Measurements from ENCODE around the gene MTMR2. TPM values are rescaled to one million over a fixed set of nuclear protein-coding genes. Genes with fewer than 3 reads are reported as not detected.

The MTMR2 gene
- total and polyA plus RNA-seq, 2 experiments from 2014 or later: 26.6 to 52.6 TPM

DNA sequence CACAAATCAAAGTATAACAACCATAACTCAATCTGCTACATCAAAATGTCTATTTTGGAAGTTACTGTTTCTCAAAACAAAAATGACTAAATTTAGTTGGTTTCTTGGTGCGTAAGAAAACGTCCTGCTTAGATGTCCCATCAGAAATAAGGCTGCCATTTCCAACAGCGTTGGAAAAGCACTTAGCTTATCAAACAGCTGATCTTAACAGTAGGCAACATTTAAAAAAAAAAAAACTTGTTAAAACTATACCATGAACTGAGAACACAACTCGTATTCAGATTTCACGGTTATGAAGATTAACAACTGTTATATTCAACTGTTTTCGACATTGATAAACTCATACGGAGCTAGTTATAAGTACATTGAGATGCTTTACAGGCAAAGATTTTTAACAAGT is 131.2 kb downstream of the MTMR2 start:
- Histone ChIP-seq H3K27ac (ENCODE audit: low read depth) (no peak overlapping the region), H3K9me2 (ENCODE audit: insufficient read depth) (no peaks in the 10 kb centered on the region), H3K79me2 (replicated peaks; ENCODE audit: insufficient read depth) (peaks cover 82% of the 10 kb centered on the region), H2AFZ (no peak overlapping the region), H3F3A (replicated peaks; ENCODE audit: low read depth) (0 out of 2 replicates have a peak, but pooled peaks cover 5% of the 10 kb centered on the region), H3K4me1 (ENCODE audit: insufficient read depth) (peaks cover 17% of the 10 kb centered on the region), H3K36me3 (ENCODE audit: insufficient read depth) (no peaks in the 10 kb centered on the region), H3K4me2 (no peak overlapping the region; the same call in 1 of the 2 replicates), H4K20me1 (replicated peaks; ENCODE audit: insufficient read depth) (peaks cover 29% of the 10 kb centered on the region; the same call in 1 of the 2 replicates), H3K27me3 (ENCODE audit: insufficient read depth) (no peaks in the 10 kb centered on the region), H3K4me3 (no peak overlapping the region)
- 0 out of 3 replicates have a peak, but pooled peaks cover 4% of the 10 kb centered on the region for H3K9me3 Mint-ChIP-seq
- H3K36me3 Mint-ChIP-seq (ENCODE audit: low read depth): peaks cover 8% of the 10 kb centered on the region; the same call in 2 of the 3 replicates
- peaks cover 8% of the 10 kb centered on the region for H3K27me3 Mint-ChIP-seq (ENCODE audit: insufficient read depth, low read depth, poor library complexity)
- no peak overlapping the region; the same call in 1 of the 2 replicates for H3K27ac Mint-ChIP-seq
- DNase-seq (ENCODE audit: low spot score) (no peak), ATAC-seq (no peak)
- no peak for TF ChIP-seq ZNF331 (CRISPR knock-in tag; IDR thresholded peaks at IDR 0.05; ENCODE audit: low read depth)
- TF ChIP-seq STAT1 (IDR thresholded peaks at IDR 0.05; ENCODE audit: unreplicated experiment): no peak
- TF ChIP-seq, protein P1, sequence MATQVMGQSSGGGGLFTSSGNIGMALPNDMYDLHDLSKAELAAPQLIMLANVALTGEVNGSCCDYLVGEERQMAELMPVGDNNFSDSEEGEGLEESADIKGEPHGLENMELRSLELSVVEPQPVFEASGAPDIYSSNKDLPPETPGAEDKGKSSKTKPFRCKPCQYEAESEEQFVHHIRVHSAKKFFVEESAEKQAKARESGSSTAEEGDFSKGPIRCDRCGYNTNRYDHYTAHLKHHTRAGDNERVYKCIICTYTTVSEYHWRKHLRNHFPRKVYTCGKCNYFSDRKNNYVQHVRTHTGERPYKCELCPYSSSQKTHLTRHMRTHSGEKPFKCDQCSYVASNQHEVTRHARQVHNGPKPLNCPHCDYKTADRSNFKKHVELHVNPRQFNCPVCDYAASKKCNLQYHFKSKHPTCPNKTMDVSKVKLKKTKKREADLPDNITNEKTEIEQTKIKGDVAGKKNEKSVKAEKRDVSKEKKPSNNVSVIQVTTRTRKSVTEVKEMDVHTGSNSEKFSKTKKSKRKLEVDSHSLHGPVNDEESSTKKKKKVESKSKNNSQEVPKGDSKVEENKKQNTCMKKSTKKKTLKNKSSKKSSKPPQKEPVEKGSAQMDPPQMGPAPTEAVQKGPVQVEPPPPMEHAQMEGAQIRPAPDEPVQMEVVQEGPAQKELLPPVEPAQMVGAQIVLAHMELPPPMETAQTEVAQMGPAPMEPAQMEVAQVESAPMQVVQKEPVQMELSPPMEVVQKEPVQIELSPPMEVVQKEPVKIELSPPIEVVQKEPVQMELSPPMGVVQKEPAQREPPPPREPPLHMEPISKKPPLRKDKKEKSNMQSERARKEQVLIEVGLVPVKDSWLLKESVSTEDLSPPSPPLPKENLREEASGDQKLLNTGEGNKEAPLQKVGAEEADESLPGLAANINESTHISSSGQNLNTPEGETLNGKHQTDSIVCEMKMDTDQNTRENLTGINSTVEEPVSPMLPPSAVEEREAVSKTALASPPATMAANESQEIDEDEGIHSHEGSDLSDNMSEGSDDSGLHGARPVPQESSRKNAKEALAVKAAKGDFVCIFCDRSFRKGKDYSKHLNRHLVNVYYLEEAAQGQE (IDR thresholded peaks at IDR 0.05; ENCODE audit: unreplicated experiment): no peak
- TF ChIP-seq, protein P2, sequence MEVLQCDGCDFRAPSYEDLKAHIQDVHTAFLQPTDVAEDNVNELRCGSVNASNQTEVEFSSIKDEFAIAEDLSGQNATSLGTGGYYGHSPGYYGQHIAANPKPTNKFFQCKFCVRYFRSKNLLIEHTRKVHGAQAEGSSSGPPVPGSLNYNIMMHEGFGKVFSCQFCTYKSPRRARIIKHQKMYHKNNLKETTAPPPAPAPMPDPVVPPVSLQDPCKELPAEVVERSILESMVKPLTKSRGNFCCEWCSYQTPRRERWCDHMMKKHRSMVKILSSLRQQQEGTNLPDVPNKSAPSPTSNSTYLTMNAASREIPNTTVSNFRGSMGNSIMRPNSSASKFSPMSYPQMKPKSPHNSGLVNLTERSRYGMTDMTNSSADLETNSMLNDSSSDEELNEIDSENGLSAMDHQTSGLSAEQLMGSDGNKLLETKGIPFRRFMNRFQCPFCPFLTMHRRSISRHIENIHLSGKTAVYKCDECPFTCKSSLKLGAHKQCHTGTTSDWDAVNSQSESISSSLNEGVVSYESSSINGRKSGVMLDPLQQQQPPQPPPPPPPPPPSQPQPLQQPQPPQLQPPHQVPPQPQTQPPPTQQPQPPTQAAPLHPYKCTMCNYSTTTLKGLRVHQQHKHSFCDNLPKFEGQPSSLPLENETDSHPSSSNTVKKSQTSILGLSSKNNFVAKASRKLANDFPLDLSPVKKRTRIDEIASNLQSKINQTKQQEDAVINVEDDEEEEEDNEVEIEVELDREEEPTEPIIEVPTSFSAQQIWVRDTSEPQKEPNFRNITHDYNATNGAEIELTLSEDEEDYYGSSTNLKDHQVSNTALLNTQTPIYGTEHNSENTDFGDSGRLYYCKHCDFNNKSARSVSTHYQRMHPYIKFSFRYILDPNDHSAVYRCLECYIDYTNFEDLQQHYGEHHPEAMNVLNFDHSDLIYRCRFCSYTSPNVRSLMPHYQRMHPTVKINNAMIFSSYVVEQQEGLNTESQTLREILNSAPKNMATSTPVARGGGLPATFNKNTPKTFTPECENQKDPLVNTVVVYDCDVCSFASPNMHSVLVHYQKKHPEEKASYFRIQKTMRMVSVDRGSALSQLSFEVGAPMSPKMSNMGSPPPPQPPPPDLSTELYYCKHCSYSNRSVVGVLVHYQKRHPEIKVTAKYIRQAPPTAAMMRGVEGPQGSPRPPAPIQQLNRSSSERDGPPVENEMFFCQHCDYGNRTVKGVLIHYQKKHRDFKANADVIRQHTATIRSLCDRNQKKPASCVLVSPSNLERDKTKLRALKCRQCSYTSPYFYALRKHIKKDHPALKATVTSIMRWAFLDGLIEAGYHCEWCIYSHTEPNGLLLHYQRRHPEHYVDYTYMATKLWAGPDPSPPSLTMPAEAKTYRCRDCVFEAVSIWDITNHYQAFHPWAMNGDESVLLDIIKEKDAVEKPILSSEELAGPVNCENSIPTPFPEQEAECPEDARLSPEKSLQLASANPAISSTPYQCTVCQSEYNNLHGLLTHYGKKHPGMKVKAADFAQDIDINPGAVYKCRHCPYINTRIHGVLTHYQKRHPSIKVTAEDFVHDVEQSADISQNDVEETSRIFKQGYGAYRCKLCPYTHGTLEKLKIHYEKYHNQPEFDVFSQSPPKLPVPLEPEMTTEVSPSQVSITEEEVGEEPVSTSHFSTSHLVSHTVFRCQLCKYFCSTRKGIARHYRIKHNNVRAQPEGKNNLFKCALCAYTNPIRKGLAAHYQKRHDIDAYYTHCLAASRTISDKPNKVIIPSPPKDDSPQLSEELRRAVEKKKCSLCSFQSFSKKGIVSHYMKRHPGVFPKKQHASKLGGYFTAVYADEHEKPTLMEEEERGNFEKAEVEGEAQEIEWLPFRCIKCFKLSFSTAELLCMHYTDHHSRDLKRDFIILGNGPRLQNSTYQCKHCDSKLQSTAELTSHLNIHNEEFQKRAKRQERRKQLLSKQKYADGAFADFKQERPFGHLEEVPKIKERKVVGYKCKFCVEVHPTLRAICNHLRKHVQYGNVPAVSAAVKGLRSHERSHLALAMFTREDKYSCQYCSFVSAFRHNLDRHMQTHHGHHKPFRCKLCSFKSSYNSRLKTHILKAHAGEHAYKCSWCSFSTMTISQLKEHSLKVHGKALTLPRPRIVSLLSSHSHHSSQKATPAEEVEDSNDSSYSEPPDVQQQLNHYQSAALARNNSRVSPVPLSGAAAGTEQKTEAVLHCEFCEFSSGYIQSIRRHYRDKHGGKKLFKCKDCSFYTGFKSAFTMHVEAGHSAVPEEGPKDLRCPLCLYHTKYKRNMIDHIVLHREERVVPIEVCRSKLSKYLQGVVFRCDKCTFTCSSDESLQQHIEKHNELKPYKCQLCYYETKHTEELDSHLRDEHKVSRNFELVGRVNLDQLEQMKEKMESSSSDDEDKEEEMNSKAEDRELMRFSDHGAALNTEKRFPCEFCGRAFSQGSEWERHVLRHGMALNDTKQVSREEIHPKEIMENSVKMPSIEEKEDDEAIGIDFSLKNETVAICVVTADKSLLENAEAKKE (CRISPR knock-in tag; IDR thresholded peaks at IDR 0.05): no peak
- TF ChIP-seq, protein P3, sequence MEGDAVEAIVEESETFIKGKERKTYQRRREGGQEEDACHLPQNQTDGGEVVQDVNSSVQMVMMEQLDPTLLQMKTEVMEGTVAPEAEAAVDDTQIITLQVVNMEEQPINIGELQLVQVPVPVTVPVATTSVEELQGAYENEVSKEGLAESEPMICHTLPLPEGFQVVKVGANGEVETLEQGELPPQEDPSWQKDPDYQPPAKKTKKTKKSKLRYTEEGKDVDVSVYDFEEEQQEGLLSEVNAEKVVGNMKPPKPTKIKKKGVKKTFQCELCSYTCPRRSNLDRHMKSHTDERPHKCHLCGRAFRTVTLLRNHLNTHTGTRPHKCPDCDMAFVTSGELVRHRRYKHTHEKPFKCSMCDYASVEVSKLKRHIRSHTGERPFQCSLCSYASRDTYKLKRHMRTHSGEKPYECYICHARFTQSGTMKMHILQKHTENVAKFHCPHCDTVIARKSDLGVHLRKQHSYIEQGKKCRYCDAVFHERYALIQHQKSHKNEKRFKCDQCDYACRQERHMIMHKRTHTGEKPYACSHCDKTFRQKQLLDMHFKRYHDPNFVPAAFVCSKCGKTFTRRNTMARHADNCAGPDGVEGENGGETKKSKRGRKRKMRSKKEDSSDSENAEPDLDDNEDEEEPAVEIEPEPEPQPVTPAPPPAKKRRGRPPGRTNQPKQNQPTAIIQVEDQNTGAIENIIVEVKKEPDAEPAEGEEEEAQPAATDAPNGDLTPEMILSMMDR (conservative IDR thresholded peaks at IDR 0.05; ENCODE audit: low read depth in 2 of 2): no peak
- TF ChIP-seq NANOG (IDR thresholded peaks at IDR 0.05; ENCODE audit: borderline replicate concordance): no peak
- TF ChIP-seq EZH2 (IDR thresholded peaks at IDR 0.05; ENCODE audit: low read depth, unreplicated experiment): no peak
- TF ChIP-seq POLR2AphosphoS5 (IDR thresholded peaks at IDR 0.05; ENCODE audit: low read depth): no peak
- no peak for TF ChIP-seq JUNB (IDR thresholded peaks at IDR 0.05; ENCODE audit: unreplicated experiment)
- TF ChIP-seq CREB1 (CRISPR knock-in tag; IDR thresholded peaks at IDR 0.05; ENCODE audit: low read depth): no peak
- TF ChIP-seq, protein P4, sequence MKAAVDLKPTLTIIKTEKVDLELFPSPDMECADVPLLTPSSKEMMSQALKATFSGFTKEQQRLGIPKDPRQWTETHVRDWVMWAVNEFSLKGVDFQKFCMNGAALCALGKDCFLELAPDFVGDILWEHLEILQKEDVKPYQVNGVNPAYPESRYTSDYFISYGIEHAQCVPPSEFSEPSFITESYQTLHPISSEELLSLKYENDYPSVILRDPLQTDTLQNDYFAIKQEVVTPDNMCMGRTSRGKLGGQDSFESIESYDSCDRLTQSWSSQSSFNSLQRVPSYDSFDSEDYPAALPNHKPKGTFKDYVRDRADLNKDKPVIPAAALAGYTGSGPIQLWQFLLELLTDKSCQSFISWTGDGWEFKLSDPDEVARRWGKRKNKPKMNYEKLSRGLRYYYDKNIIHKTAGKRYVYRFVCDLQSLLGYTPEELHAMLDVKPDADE (IDR thresholded peaks at IDR 0.05): no peak
- TF ChIP-seq EZH2phosphoT487 (IDR thresholded peaks at IDR 0.05; ENCODE audit: unreplicated experiment): no peak
- no peak for TF ChIP-seq ZNF114 (CRISPR knock-in tag; IDR thresholded peaks at IDR 0.05)
- no peak overlapping the region; the same call in 2 of the 3 replicates for H3K4me3 Mint-ChIP-seq
- peaks cover 37% of the 10 kb centered on the region for H3K4me1 Mint-ChIP-seq

All from GM23338 (cell line).